ENCODE data around the gene LRRC7.
"Not testable (repeated sequence)": the region's sequence is repeated elsewhere in the genome, so short reads cannot be mapped to it uniquely, and the experiment has no call there.

LRRC7 gene

GRCh38 chr1:69962452-69962851 lies 394.7 kb downstream of the LRRC7 start:
- not testable (repeated sequence) for DNase-seq (ENCODE audit: low read depth in 2 of 2)

DNA sequence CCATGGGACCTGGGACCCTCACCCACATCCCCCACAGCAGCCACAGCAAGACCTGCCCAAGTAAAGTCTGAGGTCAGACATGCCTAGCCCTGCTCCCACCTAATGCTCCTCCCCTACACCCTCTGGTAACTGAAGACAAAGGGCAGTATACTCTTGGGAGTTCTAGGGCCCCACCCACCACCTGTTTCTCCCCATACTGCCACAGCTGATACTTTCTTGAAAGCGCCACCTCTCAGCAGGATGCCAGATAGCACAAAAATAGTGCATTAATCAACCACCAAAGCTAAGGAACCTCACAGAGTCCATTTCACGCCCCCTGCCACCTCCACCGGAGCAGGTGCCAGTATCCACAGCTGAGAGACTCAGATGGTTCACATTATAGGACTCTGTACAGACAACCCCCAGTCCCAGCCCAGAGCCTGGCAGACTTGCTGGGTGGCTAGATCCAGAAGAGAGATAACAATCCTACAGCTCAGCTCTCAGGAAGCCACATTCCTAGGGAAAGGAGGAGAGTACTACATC lies 399.6 kb downstream of the LRRC7 start:
- no peak for DNase-seq (ENCODE audit: low read depth in 2 of 2)

- DNase-seq (ENCODE audit: low read depth in 2 of 2): no peak
These were observed 409.2 kb downstream of the LRRC7 start for GRCh38 chr1:69976896-69977295.

DNA sequence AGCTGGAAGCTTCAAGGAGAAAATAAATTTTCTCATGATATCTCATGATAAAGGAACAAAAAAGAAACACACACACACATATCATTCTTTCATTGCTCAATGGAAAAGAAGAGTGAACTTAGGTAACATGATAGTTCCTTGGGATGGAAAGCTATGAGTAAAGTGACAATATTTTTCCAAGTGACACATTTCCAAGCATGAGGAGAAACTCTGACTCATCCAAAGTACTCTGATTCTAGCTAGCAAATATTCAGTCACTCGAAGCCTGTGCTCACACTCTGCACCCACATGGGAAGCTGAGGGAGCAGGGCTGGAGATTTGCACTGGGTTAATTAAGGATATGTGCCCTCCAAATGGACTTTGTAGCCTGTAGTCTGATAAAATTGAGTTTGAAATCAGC lies 415.3 kb downstream of the LRRC7 start:
- no peak for DNase-seq (ENCODE audit: low read depth in 2 of 2)

- DNase-seq (ENCODE audit: low read depth in 2 of 2): no peak
These were observed 417.7 kb downstream of the LRRC7 start for GRCh38 chr1:69985376-69985775.

- DNase-seq (ENCODE audit: low read depth in 2 of 2): no peak
These were observed 418.2 kb downstream of the LRRC7 start for GRCh38 chr1:69985901-69986439.

GRCh38 chr1:69987881-69988280 lies 420.2 kb downstream of the LRRC7 start:
- no peak for DNase-seq (ENCODE audit: low read depth in 2 of 2)

DNA sequence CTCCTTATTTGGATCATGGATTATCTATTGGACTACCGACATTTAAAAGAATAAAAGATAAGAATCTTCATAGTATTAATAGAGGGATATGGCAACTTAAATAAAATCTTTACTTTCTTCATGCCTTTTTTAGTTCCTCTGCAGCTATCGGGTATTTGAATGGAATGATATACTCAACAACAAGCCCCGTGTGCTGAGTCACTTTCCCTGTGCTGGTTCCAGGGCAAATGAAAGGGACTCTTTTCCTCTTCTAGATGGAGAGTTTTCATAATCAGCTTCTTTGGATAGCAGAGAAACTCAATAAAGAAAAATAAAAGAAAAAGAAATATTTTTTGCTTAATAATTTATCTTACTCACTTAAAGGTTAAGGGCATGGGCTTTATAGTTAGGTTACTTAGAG lies 423.9 kb downstream of the LRRC7 start:
- no peak for DNase-seq (ENCODE audit: low read depth in 2 of 2)

GRCh38 chr1:69992594-69992993 lies 424.9 kb downstream of the LRRC7 start:
- no peak for DNase-seq (ENCODE audit: low read depth in 2 of 2)

DNA sequence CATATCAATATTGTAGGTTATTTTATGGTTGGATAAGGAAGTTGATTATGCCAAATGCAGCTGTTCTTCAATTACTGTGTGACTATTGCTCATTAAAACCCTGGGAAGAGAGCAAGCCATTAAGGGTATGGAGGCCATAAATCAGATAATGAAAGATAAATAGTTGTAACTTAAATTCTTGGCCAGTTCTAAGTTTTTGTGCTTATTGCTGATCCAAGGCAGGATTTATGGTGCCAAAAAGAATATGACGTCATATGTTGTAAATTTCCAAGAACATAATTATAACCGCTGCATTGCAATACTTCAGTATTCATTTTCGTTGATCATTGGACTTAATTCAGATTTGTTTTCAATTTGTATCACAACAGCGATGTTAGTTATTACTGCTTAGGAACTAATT lies 426.1 kb downstream of the LRRC7 start:
- DNase-seq (ENCODE audit: low read depth in 2 of 2): no peak

GRCh38 chr1:69994241-69994640 lies 426.5 kb downstream of the LRRC7 start:
- no peak for DNase-seq (ENCODE audit: low read depth in 2 of 2)

- DNase-seq (ENCODE audit: low read depth in 2 of 2): no peak
These were observed 431.1 kb downstream of the LRRC7 start for GRCh38 chr1:69998847-69999246.

DNA sequence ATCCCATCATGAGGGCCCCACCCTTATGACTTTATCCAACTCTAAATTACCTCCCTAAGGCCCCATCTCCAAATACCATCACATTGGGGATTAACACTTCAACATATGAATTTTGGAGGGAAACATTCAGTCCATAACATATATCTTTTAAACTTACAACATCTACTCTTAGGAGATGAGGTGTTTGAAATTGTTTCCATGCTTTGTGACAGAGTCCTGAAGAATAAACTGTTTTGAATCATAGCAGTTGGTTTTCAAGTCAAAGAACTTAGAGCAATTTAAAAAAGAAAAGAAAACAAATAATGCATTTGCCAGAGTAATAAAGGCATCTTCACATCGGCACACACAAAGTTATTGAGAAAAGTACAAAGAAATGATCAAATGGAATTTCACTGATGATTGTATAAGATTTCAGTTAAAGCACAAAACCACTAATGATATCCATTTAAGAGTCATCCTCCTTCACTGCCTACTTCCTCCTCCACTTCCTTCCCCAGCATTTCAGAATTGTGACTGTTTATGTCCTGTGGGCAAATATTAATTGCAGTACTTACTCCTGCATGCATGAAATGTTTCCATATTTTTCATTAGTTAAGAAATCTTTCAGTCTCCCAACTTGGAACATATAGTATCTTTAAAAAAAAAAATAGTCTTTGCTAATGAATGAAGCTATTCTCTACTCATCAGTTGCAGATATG lies 435.6 kb downstream of the LRRC7 start:
- DNase-seq (ENCODE audit: low read depth in 2 of 2): no peak

GRCh38 chr1:70005386-70006034 lies 437.8 kb downstream of the LRRC7 start:
- no peak for DNase-seq (ENCODE audit: low read depth in 2 of 2)

DNA sequence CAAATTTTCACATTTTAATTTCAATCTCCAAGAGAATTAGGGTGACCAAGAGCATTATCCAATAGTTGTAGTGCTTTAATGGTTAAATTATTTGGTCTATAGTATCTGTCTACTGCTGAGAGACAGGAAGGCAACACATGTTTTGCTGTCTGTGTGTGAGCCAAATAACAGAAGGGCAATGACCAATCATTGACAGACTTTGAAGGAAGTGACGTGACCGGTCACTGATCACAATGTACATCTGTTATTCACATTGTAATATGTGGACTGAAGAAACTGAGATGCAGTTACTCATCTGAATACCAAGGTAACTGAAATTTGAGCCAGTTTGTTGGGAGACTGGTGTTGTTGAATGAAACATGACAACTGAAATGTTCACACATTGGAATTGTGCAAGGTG lies 440.9 kb downstream of the LRRC7 start:
- no peak for DNase-seq (ENCODE audit: low read depth in 2 of 2)

DNA sequence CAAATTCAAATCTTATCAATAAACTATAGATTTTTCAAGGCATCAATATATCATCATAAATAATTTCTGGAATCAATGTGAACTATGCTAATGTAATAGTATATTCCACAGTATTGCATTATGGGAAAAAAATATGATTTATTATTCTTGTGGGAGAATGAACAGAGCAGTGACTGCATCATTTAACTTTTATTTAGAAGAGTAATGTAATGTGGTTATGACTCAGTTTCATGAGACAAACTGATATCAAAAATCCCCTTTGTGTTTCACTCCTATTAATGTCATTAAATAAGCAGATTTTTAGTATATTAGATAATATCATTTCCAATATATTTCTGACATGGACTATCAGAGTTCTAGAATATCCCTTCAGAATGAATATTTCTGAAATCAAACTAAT lies 450.0 kb downstream of the LRRC7 start:
- DNase-seq (ENCODE audit: low read depth in 2 of 2): no peak

GRCh38 chr1:70024272-70024671 lies 456.6 kb downstream of the LRRC7 start:
- DNase-seq (ENCODE audit: low read depth in 2 of 2): no peak

DNA sequence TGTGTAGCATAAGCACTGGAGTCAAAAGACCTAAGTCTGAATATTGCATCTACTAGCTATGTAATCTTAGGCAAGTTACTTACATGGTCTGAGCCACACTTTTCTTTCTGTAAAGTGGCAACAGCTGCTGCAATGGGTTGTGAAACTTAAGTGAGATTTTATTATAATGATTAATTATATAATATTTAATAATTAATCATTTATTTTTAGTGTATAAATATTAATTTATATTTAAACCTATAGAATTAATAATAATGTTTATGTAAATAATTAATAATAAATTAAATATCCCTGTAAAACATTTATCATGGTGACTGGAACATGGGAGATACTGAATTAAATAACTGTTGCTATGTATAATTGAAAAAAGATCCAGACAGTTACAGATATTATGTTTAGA lies 457.3 kb downstream of the LRRC7 start:
- no peak for DNase-seq (ENCODE audit: low read depth in 2 of 2)

- DNase-seq (ENCODE audit: low read depth in 2 of 2): no peak
These were observed 458.1 kb downstream of the LRRC7 start for GRCh38 chr1:70025846-70026245.

DNA sequence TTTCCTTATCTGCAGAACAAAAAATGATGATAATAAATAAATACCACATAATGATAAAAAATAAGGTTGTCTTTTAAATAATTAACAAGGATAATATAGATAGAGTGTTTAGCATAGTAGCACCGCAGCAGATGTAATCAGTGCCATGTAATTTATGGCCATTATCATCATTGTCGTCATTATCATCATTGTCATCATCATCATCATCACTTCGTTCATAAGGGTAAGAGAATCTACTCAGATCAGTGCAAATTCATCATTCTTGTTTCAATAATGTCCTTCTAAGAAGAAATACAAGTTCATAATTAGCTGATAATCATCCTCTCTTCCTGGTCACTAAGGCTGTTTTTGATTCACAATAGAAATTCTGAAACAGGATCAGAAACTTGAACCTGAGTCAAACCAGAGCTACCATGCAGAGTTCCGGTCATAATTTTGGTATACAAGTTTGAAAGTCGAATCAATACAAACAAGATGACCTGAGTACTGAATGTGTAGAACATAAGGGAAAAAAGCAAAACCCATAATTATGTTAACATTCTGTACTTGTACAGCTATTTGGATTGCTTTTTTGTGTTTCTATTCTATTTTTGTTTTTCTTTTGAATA lies 465.6 kb downstream of the LRRC7 start:
- no peak for DNase-seq (ENCODE audit: low read depth in 2 of 2)

- no peak for DNase-seq (ENCODE audit: low read depth in 2 of 2)
These were observed 466.2 kb downstream of the LRRC7 start for GRCh38 chr1:70033936-70034335.

DNA sequence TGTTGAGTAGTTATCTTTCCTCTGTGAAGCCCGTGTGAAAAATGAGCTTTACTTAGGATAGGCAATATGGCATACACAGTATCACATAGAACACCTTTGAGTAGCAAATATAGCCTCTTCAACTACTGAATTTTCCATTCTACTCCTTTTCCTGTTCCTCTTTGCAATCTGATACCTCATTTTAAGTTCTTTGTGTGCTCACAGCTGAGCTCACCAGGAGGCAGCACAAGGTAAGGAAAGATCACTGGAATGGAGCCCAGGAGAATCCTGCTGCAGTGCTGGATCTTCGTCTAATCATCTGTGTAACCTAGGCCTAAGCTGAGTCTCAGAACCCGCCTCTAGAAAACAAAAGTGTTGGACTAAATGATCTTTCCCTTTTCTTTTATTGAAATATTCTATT lies 466.7 kb downstream of the LRRC7 start:
- no peak for DNase-seq (ENCODE audit: low read depth in 2 of 2)

- DNase-seq (ENCODE audit: low read depth in 2 of 2): no peak
These were observed 470.3 kb downstream of the LRRC7 start for GRCh38 chr1:70038025-70038424.

Data from activated CD8-positive, alpha-beta memory T cell treated with anti-CD3 and anti-CD28 coated beads for 4 hours (primary cell).